Stimulated activated CD8-positive, alpha-beta memory T cell treated with anti-CD3 and anti-CD28 coated beads, Interleukin-4, amount 100 ng/mL, for 48 hours (primary cell): ENCODE measurements around the gene TMEM184A.
A peak's percentile ranks its signal among the peaks of the same experiment; 100 is the strongest.

Experiments
- DNase-seq: peaks from one replicate; pipeline ENCODE4 v3.0.0-alpha.2; 2020

TMEM184A gene

GRCh38 chr7:1555813-1556543 is at the start of gene TMEM184A:
TSS of gene TMEM184A (minus strand) at chr7:1556205. CDS start at chr7:1555484, 721 bp downstream.
- peak; percentile 57 for DNase-seq

GRCh38 chr7:1604383-1604782 is 48.4 kb upstream of the TMEM184A start:
- no peak for DNase-seq

- DNase-seq, result no peak
Observed at GRCh38 chr7:1603346-1604225, 47.6 kb upstream of the TMEM184A start.

GRCh38 chr7:1602386-1602785 is 46.4 kb upstream of the TMEM184A start:
- no peak for DNase-seq

- DNase-seq, result no peak
Observed at GRCh38 chr7:1601956-1602355, 46.0 kb upstream of the TMEM184A start.

- DNase-seq, result no peak
Observed at GRCh38 chr7:1599640-1600395, 43.8 kb upstream of the TMEM184A start.

GRCh38 chr7:1598961-1599639 is 43.1 kb upstream of the TMEM184A start:
- DNase-seq, result no peak

GRCh38 chr7:1598286-1598685 is 42.3 kb upstream of the TMEM184A start:
- DNase-seq, result no peak

- no peak for DNase-seq
Observed at GRCh38 chr7:1597791-1598190, 41.8 kb upstream of the TMEM184A start.

GRCh38 chr7:1597066-1597760 is 41.2 kb upstream of the TMEM184A start:
- DNase-seq, result no peak

- no peak for DNase-seq
Observed at GRCh38 chr7:1596181-1597043, 40.4 kb upstream of the TMEM184A start.

- no peak for DNase-seq
Observed at GRCh38 chr7:1595636-1596035, 39.6 kb upstream of the TMEM184A start.

- DNase-seq, result no peak
Observed at GRCh38 chr7:1595027-1595426, 39.0 kb upstream of the TMEM184A start.

GRCh38 chr7:1593904-1594421 is 38.0 kb upstream of the TMEM184A start:
- no peak for DNase-seq

GRCh38 chr7:1593091-1593866 is 37.3 kb upstream of the TMEM184A start:
- DNase-seq, result peak; percentile 36

GRCh38 chr7:1592299-1592871 is 36.4 kb upstream of the TMEM184A start:
- no peak for DNase-seq

- DNase-seq, result no peak
Observed at GRCh38 chr7:1591876-1592275, 35.9 kb upstream of the TMEM184A start.

- no peak for DNase-seq
Observed at GRCh38 chr7:1591396-1591795, 35.4 kb upstream of the TMEM184A start.

- no peak for DNase-seq
Observed at GRCh38 chr7:1590887-1591286, 34.9 kb upstream of the TMEM184A start.

GRCh38 chr7:1590476-1590875 is 34.5 kb upstream of the TMEM184A start:
- no peak for DNase-seq
